ENCODE results near the gene PTPN1.
"Not testable (repeated sequence)": the region's sequence is repeated elsewhere in the genome, so short reads cannot be mapped to it uniquely, and the experiment has no call there.

DNA sequence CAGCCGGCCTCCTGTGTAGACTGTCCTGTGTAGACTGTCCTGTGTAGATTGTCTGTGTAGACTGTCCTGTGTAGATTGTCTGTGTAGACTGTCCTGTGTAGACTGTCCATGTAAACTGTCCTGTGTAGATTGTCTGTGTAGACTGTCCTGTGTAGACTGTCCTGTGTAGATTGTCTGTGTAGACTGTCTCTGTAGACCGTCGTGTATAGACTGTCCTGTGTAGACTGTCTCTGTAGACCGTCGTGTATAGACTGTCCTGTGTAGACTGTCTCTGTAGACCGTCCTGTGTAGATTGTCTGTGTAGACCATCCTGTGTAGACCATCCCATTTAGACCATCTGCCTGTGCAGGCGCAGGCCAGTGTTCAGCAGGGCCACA lies 59.3 kb downstream of the PTPN1 start:
- TF ChIP-seq POLR2A, EP300 (IDR thresholded peaks at IDR 0.05): not testable (repeated sequence)
- TF ChIP-seq, protein P1, sequence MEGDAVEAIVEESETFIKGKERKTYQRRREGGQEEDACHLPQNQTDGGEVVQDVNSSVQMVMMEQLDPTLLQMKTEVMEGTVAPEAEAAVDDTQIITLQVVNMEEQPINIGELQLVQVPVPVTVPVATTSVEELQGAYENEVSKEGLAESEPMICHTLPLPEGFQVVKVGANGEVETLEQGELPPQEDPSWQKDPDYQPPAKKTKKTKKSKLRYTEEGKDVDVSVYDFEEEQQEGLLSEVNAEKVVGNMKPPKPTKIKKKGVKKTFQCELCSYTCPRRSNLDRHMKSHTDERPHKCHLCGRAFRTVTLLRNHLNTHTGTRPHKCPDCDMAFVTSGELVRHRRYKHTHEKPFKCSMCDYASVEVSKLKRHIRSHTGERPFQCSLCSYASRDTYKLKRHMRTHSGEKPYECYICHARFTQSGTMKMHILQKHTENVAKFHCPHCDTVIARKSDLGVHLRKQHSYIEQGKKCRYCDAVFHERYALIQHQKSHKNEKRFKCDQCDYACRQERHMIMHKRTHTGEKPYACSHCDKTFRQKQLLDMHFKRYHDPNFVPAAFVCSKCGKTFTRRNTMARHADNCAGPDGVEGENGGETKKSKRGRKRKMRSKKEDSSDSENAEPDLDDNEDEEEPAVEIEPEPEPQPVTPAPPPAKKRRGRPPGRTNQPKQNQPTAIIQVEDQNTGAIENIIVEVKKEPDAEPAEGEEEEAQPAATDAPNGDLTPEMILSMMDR (IDR thresholded peaks at IDR 0.05) = not testable (repeated sequence)

Measured in stomach (tissue), 4 donors.